HG02885 (cell line): ENCODE data around the gene RPAP3.

Source experiments
- ATAC-seq: cut with Tn5 transposase; IDR thresholded peaks from one replicate; pipeline ENCODE4 v1.9.1; 2021; ENCODE audit warnings: mild to moderate bottlenecking; ENCODE audit not compliant: unreplicated experiment, poor library complexity

The RPAP3 gene

GRCh38 chr12:47744005-47744651 lies 38.3 kb upstream of the RPAP3 start:
- no peak for ATAC-seq

- ATAC-seq: no peak
Observed at GRCh38 chr12:47743311-47743860, 37.6 kb upstream of the RPAP3 start.

GRCh38 chr12:47742253-47742825 lies 36.5 kb upstream of the RPAP3 start:
- ATAC-seq: peak; percentile 33

GRCh38 chr12:47741340-47741703 lies 35.5 kb upstream of the RPAP3 start:
- no peak for ATAC-seq

GRCh38 chr12:47740606-47741339 lies 34.9 kb upstream of the RPAP3 start:
- peak; percentile 48 for ATAC-seq

- peak; percentile 70 for ATAC-seq
Observed at GRCh38 chr12:47739979-47740378, 34.1 kb upstream of the RPAP3 start.

GRCh38 chr12:47739297-47739696 lies 33.5 kb upstream of the RPAP3 start:
- ATAC-seq: no peak

GRCh38 chr12:47737936-47738594 lies 32.2 kb upstream of the RPAP3 start:
- no peak for ATAC-seq

GRCh38 chr12:47736877-47737676 lies 31.2 kb upstream of the RPAP3 start:
- ATAC-seq: no peak

- no peak for ATAC-seq
Observed at GRCh38 chr12:47736216-47736615, 30.4 kb upstream of the RPAP3 start.

GRCh38 chr12:47735649-47736048 lies 29.8 kb upstream of the RPAP3 start:
- no peak for ATAC-seq

GRCh38 chr12:47734725-47735480 lies 29.1 kb upstream of the RPAP3 start:
- ATAC-seq: no peak

- no peak for ATAC-seq
Observed at GRCh38 chr12:47733142-47733541, 27.3 kb upstream of the RPAP3 start.

GRCh38 chr12:47732504-47732903 lies 26.7 kb upstream of the RPAP3 start:
- no peak for ATAC-seq

GRCh38 chr12:47731723-47732122 lies 25.9 kb upstream of the RPAP3 start:
- ATAC-seq: no peak

- no peak for ATAC-seq
Observed at GRCh38 chr12:47730341-47730744, 24.5 kb upstream of the RPAP3 start.

GRCh38 chr12:47729233-47729632 lies 23.4 kb upstream of the RPAP3 start:
- no peak for ATAC-seq

GRCh38 chr12:47725893-47726292 lies 20.1 kb upstream of the RPAP3 start:
- peak; percentile 94 for ATAC-seq

GRCh38 chr12:47725091-47725772 lies 19.4 kb upstream of the RPAP3 start, which contains the start of gene ENDOU:
TSS of gene ENDOU (minus strand) at chr12:47725490. CDS start at chr12:47725413, 77 bp downstream.
- ATAC-seq: no peak
